Measurements from ENCODE around the gene CADM2.

CADM2 gene

GRCh38 chr3:84984429-84984828 lies 25.6 kb downstream of the CADM2 start:
- DNase-seq (ENCODE audit: low read depth in 2 of 2) = no peak

- no peak for DNase-seq (ENCODE audit: low read depth in 2 of 2)
Observed at GRCh38 chr3:84985795-84986194, 27.0 kb downstream of the CADM2 start.

GRCh38 chr3:84987706-84988504 lies 29.1 kb downstream of the CADM2 start:
- DNase-seq (ENCODE audit: low read depth in 2 of 2) = no peak

GRCh38 chr3:84989102-84989501 lies 30.3 kb downstream of the CADM2 start:
- DNase-seq (ENCODE audit: low read depth in 2 of 2) = no peak

GRCh38 chr3:84991422-84991900 lies 32.7 kb downstream of the CADM2 start:
- DNase-seq (ENCODE audit: low read depth in 2 of 2) = no peak

GRCh38 chr3:84993956-84994355 lies 35.2 kb downstream of the CADM2 start:
- DNase-seq (ENCODE audit: low read depth in 2 of 2) = no peak

- no peak for DNase-seq (ENCODE audit: low read depth in 2 of 2)
Observed at GRCh38 chr3:84998545-84998944, 39.8 kb downstream of the CADM2 start.

- no peak for DNase-seq (ENCODE audit: low read depth in 2 of 2)
Observed at GRCh38 chr3:85003479-85003878, 44.7 kb downstream of the CADM2 start.

- no peak for DNase-seq (ENCODE audit: low read depth in 2 of 2)
Observed at GRCh38 chr3:85004147-85004546, 45.4 kb downstream of the CADM2 start.

GRCh38 chr3:85005946-85006345 lies 47.2 kb downstream of the CADM2 start:
- no peak for DNase-seq (ENCODE audit: low read depth in 2 of 2)

- no peak for DNase-seq (ENCODE audit: low read depth in 2 of 2)
Observed at GRCh38 chr3:85007195-85008094, 48.7 kb downstream of the CADM2 start.

- DNase-seq (ENCODE audit: low read depth in 2 of 2) = no peak
Observed at GRCh38 chr3:85020828-85021227, 62.0 kb downstream of the CADM2 start.

GRCh38 chr3:85030052-85030451 lies 71.3 kb downstream of the CADM2 start:
- DNase-seq (ENCODE audit: low read depth in 2 of 2) = no peak

GRCh38 chr3:85037203-85037602 lies 78.4 kb downstream of the CADM2 start:
- no peak for DNase-seq (ENCODE audit: low read depth in 2 of 2)

GRCh38 chr3:85041001-85041400 lies 82.2 kb downstream of the CADM2 start:
- DNase-seq (ENCODE audit: low read depth in 2 of 2) = no peak

GRCh38 chr3:85041562-85042055 lies 82.8 kb downstream of the CADM2 start:
- DNase-seq (ENCODE audit: low read depth in 2 of 2) = no peak

GRCh38 chr3:85050821-85051220 lies 92.0 kb downstream of the CADM2 start:
- DNase-seq (ENCODE audit: low read depth in 2 of 2) = no peak

GRCh38 chr3:85051786-85052185 lies 93.0 kb downstream of the CADM2 start:
- DNase-seq (ENCODE audit: low read depth in 2 of 2) = no peak

GRCh38 chr3:85053626-85054025 lies 94.8 kb downstream of the CADM2 start:
- no peak for DNase-seq (ENCODE audit: low read depth in 2 of 2)

GRCh38 chr3:85054579-85054978 lies 95.8 kb downstream of the CADM2 start:
- no peak for DNase-seq (ENCODE audit: low read depth in 2 of 2)

- no peak for DNase-seq (ENCODE audit: low read depth in 2 of 2)
Observed at GRCh38 chr3:85068911-85069310, 110.1 kb downstream of the CADM2 start.

GRCh38 chr3:85074003-85074402 lies 115.2 kb downstream of the CADM2 start:
- no peak for DNase-seq (ENCODE audit: low read depth in 2 of 2)

GRCh38 chr3:85075663-85076062 lies 116.9 kb downstream of the CADM2 start:
- no peak for DNase-seq (ENCODE audit: low read depth in 2 of 2)
